GM19438 (cell line): ENCODE measurements around the gene ZMIZ2.
"Not testable (repeated sequence)": the region's sequence is repeated elsewhere in the genome, so short reads cannot be mapped to it uniquely, and the experiment has no call there.

Source experiments
- ATAC-seq: cut with Tn5 transposase; IDR thresholded peaks from one replicate; pipeline ENCODE4 v1.9.1; 2021; ENCODE audit warnings: low read depth; ENCODE audit not compliant: unreplicated experiment

Gene ZMIZ2

GRCh38 chr7:44769376-44769775 is 20.7 kb downstream of the ZMIZ2 start:
- no peak for ATAC-seq

GRCh38 chr7:44769776-44770294 is 21.2 kb downstream of the ZMIZ2 start:
- peak; percentile 70 for ATAC-seq

GRCh38 chr7:44771358-44771757 is 22.7 kb downstream of the ZMIZ2 start:
- ATAC-seq = no peak

- no peak for ATAC-seq
Observed at GRCh38 chr7:44772440-44772839, 23.8 kb downstream of the ZMIZ2 start.

- no peak for ATAC-seq
Observed at GRCh38 chr7:44772867-44773266, 24.2 kb downstream of the ZMIZ2 start.

GRCh38 chr7:44774486-44774885 is 25.8 kb downstream of the ZMIZ2 start:
- ATAC-seq = not testable (repeated sequence)

GRCh38 chr7:44775383-44776107 is 26.9 kb downstream of the ZMIZ2 start:
- ATAC-seq = no peak

- no peak for ATAC-seq
Observed at GRCh38 chr7:44776211-44776610, 27.6 kb downstream of the ZMIZ2 start.

- ATAC-seq = no peak
Observed at GRCh38 chr7:44782460-44782859, 33.8 kb downstream of the ZMIZ2 start.

- no peak for ATAC-seq
Observed at GRCh38 chr7:44783407-44783806, 34.8 kb downstream of the ZMIZ2 start.

GRCh38 chr7:44784364-44784763 is 35.7 kb downstream of the ZMIZ2 start:
- ATAC-seq = no peak

GRCh38 chr7:44785218-44785617 is 36.6 kb downstream of the ZMIZ2 start:
- not testable (repeated sequence) for ATAC-seq

- ATAC-seq = no peak
Observed at GRCh38 chr7:44787041-44787440, 38.4 kb downstream of the ZMIZ2 start.

- ATAC-seq = no peak
Observed at GRCh38 chr7:44787762-44788161, 39.1 kb downstream of the ZMIZ2 start.

GRCh38 chr7:44789990-44790389 is 41.3 kb downstream of the ZMIZ2 start:
- ATAC-seq = no peak

- no peak for ATAC-seq
Observed at GRCh38 chr7:44791278-44792219, 42.9 kb downstream of the ZMIZ2 start.

- no peak for ATAC-seq
Observed at GRCh38 chr7:44793919-44794318, 45.3 kb downstream of the ZMIZ2 start.

- ATAC-seq = no peak
Observed at GRCh38 chr7:44794331-44794730, 45.7 kb downstream of the ZMIZ2 start.

GRCh38 chr7:44796034-44796503 is 47.4 kb downstream of the ZMIZ2 start:
- peak; percentile 9 for ATAC-seq

GRCh38 chr7:44796504-44797328 is 48.1 kb downstream of the ZMIZ2 start, which contains the start of gene PPIA:
Gene PPIA, plus strand, starts transcription at chr7:44796681. Its CDS starts 44 bp downstream, at chr7:44796725.
- peak; percentile 91 for ATAC-seq
